Skin of body (tissue), 2 donors: ENCODE data around the gene PRB3. TPM values are rescaled to one million over a fixed set of nuclear protein-coding genes. Genes with fewer than 3 reads are reported as not detected.

Experiments used
- DNase-seq: peaks from one replicate; lab custom pipeline; 2025; lab: John Stamatoyannopoulos, UW
- total RNA-seq: library from RNA; depleted of rRNA; stranded (reverse); fragments of >200 nt; gene quantifications from one replicate; pipeline ENCODE4 v1.2.3, GENCODE V29; 2014

PRB3 gene
- not detected for total RNA-seq

- DNase-seq: no peak
Measured at GRCh38 chr12:11269607-11270006, at the start of gene PRB3. TSS of gene PRB3 (minus strand) at chr12:11269707. CDS start at chr12:11269669, 38 bp downstream.

- DNase-seq: no peak
Measured at GRCh38 chr12:11310336-11310735, 40.8 kb upstream of the PRB3 start, which contains the start of gene PRB4. TSS of gene PRB4 (minus strand) at chr12:11310436. CDS start at chr12:11310398, 38 bp downstream.

- DNase-seq: no peak
Measured at GRCh38 chr12:11307143-11307542, 37.6 kb upstream of the PRB3 start.

DNA sequence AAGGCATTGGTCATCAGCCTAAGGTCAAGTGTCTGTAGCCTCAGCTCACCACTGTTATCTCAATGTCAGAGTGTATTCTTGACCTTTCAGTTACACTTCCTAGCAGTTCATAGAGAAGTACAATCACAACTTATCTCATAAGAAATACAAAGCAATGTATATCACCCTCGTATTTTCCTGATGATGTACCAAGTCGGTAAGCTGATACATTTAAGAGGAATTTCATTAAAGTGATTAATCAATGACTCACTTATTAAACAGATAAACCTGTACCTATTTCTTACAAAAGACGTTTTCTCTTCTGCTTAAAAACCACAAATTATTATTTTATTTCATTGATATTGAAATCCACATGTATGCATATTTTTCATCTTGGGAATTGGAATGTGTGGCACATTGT is 3.9 kb upstream of the PRB3 start:
- no peak for DNase-seq

DNA sequence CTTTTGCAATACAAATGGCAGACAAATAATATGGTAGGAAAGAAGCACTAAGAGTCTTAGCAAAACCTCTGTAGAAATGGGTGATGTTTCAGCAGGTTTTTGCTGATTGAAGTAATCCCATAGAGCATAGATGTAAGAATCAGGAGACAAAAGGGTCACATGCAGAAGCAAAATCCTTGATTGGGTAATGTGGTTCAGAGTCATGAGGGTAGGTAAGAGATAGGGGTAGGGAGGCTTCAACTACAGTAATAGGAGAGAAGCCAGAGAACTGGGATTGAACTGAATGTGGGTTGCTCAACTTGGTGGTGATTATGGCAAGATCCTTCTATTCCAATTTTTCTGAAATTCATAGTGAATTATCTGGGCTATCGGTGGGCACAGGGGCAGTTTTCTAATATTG is 5.0 kb downstream of the PRB3 start:
- no peak for DNase-seq

GRCh38 chr12:11246489-11246888 is 23.0 kb downstream of the PRB3 start:
- no peak for DNase-seq

DNA sequence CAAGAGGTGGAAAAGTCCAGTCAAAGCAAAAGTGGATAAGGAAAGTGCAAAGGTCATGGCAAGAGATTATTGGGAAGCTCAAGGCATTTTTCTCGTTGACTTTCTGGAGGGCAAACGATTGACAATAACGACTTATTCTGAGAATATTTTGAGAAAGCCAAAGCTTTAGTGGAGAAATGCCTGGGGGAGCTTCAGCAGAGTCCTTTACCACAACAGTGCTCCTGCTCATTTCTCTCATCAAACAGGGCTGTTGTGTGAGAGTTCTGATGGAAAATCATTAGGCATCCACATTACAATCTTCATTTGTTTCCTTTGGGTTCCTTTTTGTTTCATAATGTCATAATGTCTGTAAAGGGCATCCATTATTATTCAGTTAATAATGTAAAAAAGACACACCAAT is 26.9 kb downstream of the PRB3 start:
- peak; percentile 1 for DNase-seq

- DNase-seq: no peak
Measured at GRCh38 chr12:11240348-11240930, 29.1 kb downstream of the PRB3 start.

DNA sequence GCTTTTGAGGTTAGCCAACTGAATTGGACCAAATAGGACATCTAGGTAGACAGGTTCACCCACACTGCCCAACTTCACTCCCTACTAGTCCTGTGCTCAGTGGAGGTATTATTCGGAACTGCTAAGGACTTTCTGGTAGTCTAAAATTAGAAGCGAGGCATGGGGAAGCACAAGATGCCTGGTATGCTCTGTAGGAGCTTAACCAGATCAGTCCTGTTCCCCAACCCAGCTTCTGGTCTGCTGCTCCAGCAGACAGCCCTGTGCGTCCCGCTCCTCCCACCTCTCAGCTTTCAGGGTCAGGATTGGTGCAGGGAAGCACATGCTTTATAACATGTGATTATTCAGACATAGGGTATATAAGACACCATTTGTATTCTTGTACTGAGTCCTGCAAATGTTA is 31.2 kb downstream of the PRB3 start:
- DNase-seq: no peak

GRCh38 chr12:11233532-11233931 is 36.0 kb downstream of the PRB3 start:
- DNase-seq: no peak

- no peak for DNase-seq
Measured at GRCh38 chr12:11228296-11228879, 41.1 kb downstream of the PRB3 start.

GRCh38 chr12:11227373-11227772 is 42.1 kb downstream of the PRB3 start:
- no peak for DNase-seq

Other genes starting within 250 kb of the PRB3 start
- gene TAS2R19, start 247.1 kb downstream of the PRB3 start, total RNA-seq: 12.6 TPM
- 13.5 TPM for gene TAS2R31, start 238.3 kb downstream of the PRB3 start, total RNA-seq
- 7.0 TPM for gene TAS2R46, start 207.4 kb downstream of the PRB3 start, total RNA-seq
- gene TAS2R43, start 177.4 kb downstream of the PRB3 start, total RNA-seq: 8.5 TPM
- 18.1 TPM for gene TAS2R30, start 135.1 kb downstream of the PRB3 start, total RNA-seq
- 4.1 TPM for gene SMIM10L1, start 98.5 kb downstream of the PRB3 start, total RNA-seq
- gene TAS2R42, start 82.8 kb downstream of the PRB3 start, total RNA-seq: not detected
- gene PRB4, start 40.7 kb upstream of the PRB3 start, total RNA-seq: not detected
- 0.20 TPM for gene PRB2, start 125.9 kb upstream of the PRB3 start, total RNA-seq